ENCODE results near the gene CHRNA7.

GRCh38 chr15:32067115-32067514, 36.8 kb downstream of the CHRNA7 start:
- TF ChIP-seq CTCF (IDR thresholded peaks at IDR 0.05) (no peak), POLR2A (IDR thresholded peaks at IDR 0.05) (no peak)

Measured in right lobe of liver (tissue), 4 donors.